Gastrocnemius medialis (tissue), 4 donors: ENCODE data around the gene STAT1. TPM values are rescaled to one million over a fixed set of nuclear protein-coding genes. Genes with fewer than 3 reads are reported as not detected.

ENCODE experiments used
- ATAC-seq, 2 donors: fragments of 150-250 bp; one replicate each; pipeline ENCODE4 v1.9.1; 2016
- DNase-seq, 2 donors: peaks; one replicate each; pipeline ENCODE4 v3.0.0-alpha.2; 2019
- H3K27ac ChIP-seq, 4 donors: fragments of 200-600 bp; sonication (generic); 1 replicate in 1 of 4; 2 replicates in 3 of 4; pipeline ENCODE4 v1.5.1; 2016 to 2018; ENCODE audit warnings: mild to moderate bottlenecking in 2 of 4, moderate library complexity in 1 of 4
- H3K27me3 ChIP-seq, 3 donors: fragments of 200-600 bp; sonication (generic) in 2 of 3; 1 replicate in 1 of 3; 2 replicates in 2 of 3; pipeline versions ENCODE4 v1.5.1 to v1.6.0; 2016 to 2019; ENCODE audit warnings: mild to moderate bottlenecking in 1 of 3, moderate library complexity in 1 of 3
- H3K36me3 ChIP-seq, 2 donors: fragments of 200-600 bp; sonication (generic) in 1 of 2; one replicate each; pipeline ENCODE4 v1.5.1; 2017 to 2018
- H3K4me1 ChIP-seq, 2 donors: fragments of 200-600 bp; sonication (generic) in 1 of 2; one replicate each; pipeline ENCODE4 v1.5.1; 2016 to 2017; ENCODE audit warnings: mild to moderate bottlenecking in 2 of 2
- H3K4me3 ChIP-seq, 4 donors: fragments of 200-600 bp; sonication (generic) in 3 of 4; 1 replicate in 1 of 4; 2 replicates in 3 of 4; pipeline ENCODE4 v1.5.1; 2016 to 2019; ENCODE audit warnings: mild to moderate bottlenecking in 2 of 4
- H3K9me3 ChIP-seq, 3 donors: fragments of 200-600 bp; sonication (generic) in 2 of 3; 1 replicate in 1 of 3; 2 replicates in 2 of 3; pipeline ENCODE4 v1.5.1; 2016 to 2019
- POLR2A ChIP-seq, 2 donors: fragments of 450-650 bp; IDR thresholded peaks; one replicate each; pipeline ENCODE4 v1.6.1; 2017; ENCODE audit warnings: antibody characterized with exemption in 2 of 2, mild to moderate bottlenecking in 2 of 2, moderate library complexity in 2 of 2
- in situ Hi-C, 4 donors: fragments of 200-750 bp; cut with MboI; loops; one replicate each; pipeline versions ENCODE4 v1.15.0 to v1.8.0; 2017; ENCODE audit warnings: low sequenced_read_pairs in 4 of 4
- intact Hi-C: fragments of 100-400 bp; cut with DNase I; formaldehyde crosslinking; loops from one replicate; pipeline ENCODE4 v1.15.1; 2023; ENCODE audit warnings: low total_unique reads
- total RNA-seq, 4 donors: library from RNA; depleted of rRNA; stranded (reverse); fragments of >200 nt; gene quantifications; one replicate each; pipeline versions ENCODE4 v1.1.0 to v1.2.3, GENCODE V29; 2016
- TF ChIP-seq, protein P1 (sequence below), 5 experiments: fragments of 450-650 bp in 3 of 5; fragments of 200-600 bp in 2 of 5; sonication (generic) in 2 of 5; IDR thresholded peaks in 4 of 5; conservative IDR thresholded peaks in 1 of 5; 1 replicate in 4 of 5; 2 replicates in 1 of 5; pipeline ENCODE4 v1.5.1; 2016 to 2019; ENCODE audit warnings: antibody characterized with exemption in 5 of 5, mild to moderate bottlenecking in 3 of 5, moderate library complexity in 3 of 5

STAT1 gene
- total RNA-seq, 4 donors from 2014 or later, result 23.0 to 36.9 (median 28.6) TPM

DNA sequence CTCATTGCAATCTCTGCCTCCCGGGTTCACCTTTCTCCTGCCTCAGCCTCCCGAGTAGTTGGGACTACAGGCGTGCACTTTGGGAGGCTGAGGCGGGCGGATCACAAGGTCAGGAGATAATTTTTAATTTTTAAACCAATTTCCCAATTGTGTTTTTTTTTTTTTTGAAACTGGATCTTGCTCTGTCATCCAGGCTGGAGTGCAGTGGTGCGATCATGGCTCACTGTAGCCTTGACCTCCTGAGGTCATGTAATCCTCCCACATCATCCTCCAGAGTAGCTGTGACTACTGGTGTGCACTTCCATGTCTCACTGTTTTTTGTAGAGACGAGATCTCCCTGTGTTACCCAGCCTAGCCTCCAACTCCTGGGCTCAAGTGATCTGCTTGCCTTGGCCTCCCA is 84.1 kb downstream of the STAT1 start:
- Histone ChIP-seq H3K4me1 (no peaks in the 10 kb centered on the region), H3K4me3 (no peak overlapping the region), H3K36me3 (peaks cover 0 to 26% of the 10 kb centered on the region in 2 donors), H3K9me3 (no peaks in the 10 kb centered on the region), H3K27ac (no peak overlapping the region), H3K27me3 (no peaks in the 10 kb centered on the region)
- ATAC-seq, result no peak
- in situ Hi-C loops (no loop called here), intact Hi-C loops (loop anchor here (10.0 kb wide), 1 partner anchor 75 kb away; no protein-coding TSS in a partner anchor)
- no peak for TF ChIP-seq POLR2A (IDR thresholded peaks at IDR 0.05)
- TF ChIP-seq, protein P1, sequence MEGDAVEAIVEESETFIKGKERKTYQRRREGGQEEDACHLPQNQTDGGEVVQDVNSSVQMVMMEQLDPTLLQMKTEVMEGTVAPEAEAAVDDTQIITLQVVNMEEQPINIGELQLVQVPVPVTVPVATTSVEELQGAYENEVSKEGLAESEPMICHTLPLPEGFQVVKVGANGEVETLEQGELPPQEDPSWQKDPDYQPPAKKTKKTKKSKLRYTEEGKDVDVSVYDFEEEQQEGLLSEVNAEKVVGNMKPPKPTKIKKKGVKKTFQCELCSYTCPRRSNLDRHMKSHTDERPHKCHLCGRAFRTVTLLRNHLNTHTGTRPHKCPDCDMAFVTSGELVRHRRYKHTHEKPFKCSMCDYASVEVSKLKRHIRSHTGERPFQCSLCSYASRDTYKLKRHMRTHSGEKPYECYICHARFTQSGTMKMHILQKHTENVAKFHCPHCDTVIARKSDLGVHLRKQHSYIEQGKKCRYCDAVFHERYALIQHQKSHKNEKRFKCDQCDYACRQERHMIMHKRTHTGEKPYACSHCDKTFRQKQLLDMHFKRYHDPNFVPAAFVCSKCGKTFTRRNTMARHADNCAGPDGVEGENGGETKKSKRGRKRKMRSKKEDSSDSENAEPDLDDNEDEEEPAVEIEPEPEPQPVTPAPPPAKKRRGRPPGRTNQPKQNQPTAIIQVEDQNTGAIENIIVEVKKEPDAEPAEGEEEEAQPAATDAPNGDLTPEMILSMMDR (IDR thresholded peaks at IDR 0.05 in 4 of 5, conservative IDR thresholded peaks at IDR 0.05 in 1 of 5), result no peak
- DNase-seq, result no peak

DNA sequence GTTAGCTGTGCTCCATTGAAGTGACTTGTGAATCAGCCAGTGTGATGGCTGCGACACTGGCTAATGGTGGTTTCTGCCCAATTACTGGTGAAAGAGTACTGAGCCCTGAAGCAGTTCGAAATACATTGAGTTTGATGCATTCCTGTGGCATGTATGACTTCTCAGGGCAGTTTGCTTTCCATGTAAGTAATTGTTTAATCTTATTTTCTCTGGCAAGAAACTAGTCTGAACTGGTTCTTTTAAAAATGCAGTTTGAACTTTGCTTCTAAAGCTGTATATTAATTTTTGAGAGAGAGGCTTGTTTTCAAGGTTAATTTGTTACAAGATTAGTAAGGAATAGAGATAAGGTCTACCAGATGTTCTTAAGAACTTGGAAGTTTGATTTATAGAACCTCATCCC is 86.7 kb downstream of the STAT1 start:
- DNase-seq (no peak), ATAC-seq (no peak)
- Histone ChIP-seq H3K27ac (no peak overlapping the region), H3K4me1 (no peaks in the 10 kb centered on the region), H3K36me3 (peaks cover under 1 to 36% of the 10 kb centered on the region in 2 donors), H3K27me3 (no peaks in the 10 kb centered on the region), H3K9me3 (no peaks in the 10 kb centered on the region), H3K4me3 (no peak overlapping the region)
- no peak for TF ChIP-seq POLR2A (IDR thresholded peaks at IDR 0.05)
- TF ChIP-seq, protein P1 (IDR thresholded peaks at IDR 0.05 in 4 of 5, conservative IDR thresholded peaks at IDR 0.05 in 1 of 5), result no peak
- intact Hi-C loops, result loop anchor here (10.0 kb wide), 1 partner anchor 72 kb away; no protein-coding TSS in a partner anchor
- in situ Hi-C loops, result no loop called here

DNA sequence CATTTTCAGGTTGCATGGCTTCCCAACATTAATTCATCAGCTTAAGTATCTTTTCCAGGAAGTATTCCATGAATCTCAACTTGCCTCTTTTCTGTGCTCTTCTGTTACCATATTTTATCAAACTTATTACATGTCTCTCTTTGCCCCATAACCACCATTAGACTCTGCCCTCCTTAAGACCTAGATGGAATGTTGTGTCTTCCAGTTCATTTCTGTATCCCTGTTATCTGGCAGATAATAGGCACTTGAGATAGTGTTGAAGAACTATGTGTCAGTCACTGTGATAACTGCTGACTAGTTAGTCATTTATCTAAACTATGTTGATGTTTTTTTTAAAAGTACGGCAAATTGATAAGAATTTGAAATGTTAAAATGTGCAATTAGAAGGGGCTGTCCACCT is 91.6 kb downstream of the STAT1 start:
- intact Hi-C loops, result loop anchor here (10.0 kb wide), 1 partner anchor 68 kb away; no protein-coding TSS in a partner anchor

DNA sequence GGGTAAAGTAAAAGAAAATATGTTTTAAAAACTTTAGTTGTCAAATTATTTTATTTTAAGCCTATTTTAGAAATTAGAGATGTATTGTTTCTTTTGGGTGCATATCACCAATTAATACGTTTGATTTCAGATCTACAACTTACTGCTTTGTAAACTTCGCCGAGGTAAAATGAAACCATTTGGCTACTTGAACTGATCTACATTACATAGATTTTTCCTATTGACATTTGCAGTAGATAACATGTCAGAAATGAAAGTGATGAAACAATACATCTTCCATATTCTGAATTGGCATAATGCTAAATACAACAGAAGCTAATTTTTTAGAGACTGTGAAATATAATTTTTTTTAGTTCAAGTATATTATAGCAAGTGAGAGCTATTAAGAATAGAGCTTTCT is 93.9 kb downstream of the STAT1 start:
- no peak overlapping the region for H3K27ac ChIP-seq
- no peaks in the 10 kb centered on the region for H3K27me3 ChIP-seq
- H3K4me3 ChIP-seq, result no peak overlapping the region
- TF ChIP-seq, protein P1 (IDR thresholded peaks at IDR 0.05 in 4 of 5, conservative IDR thresholded peaks at IDR 0.05 in 1 of 5), result no peak
- no peak for TF ChIP-seq POLR2A (IDR thresholded peaks at IDR 0.05)
- in situ Hi-C loops (no loop called here), intact Hi-C loops (loop anchor here (10.0 kb wide), 1 partner anchor 65 kb away; no protein-coding TSS in a partner anchor)
- no peak for DNase-seq
- peaks cover 4 to 45% of the 10 kb centered on the region in 2 donors for H3K36me3 ChIP-seq
- ATAC-seq, result no peak
- H3K9me3 ChIP-seq, result no peaks in the 10 kb centered on the region
- no peaks in the 10 kb centered on the region for H3K4me1 ChIP-seq

More for the DNA sequence above, 91.6 kb downstream of the STAT1 start:
- in situ Hi-C loops, result no loop called here
- Histone ChIP-seq H3K27ac (no peak overlapping the region), H3K4me3 (no peak overlapping the region), H3K9me3 (no peaks in the 10 kb centered on the region), H3K27me3 (no peaks in the 10 kb centered on the region), H3K4me1 (no peaks in the 10 kb centered on the region), H3K36me3 (peaks cover 4 to 42% of the 10 kb centered on the region in 2 donors)
- no peak for TF ChIP-seq POLR2A (IDR thresholded peaks at IDR 0.05)
- TF ChIP-seq, protein P1 (IDR thresholded peaks at IDR 0.05 in 4 of 5, conservative IDR thresholded peaks at IDR 0.05 in 1 of 5), result no peak
- no peak for ATAC-seq
- DNase-seq, result no peak

Other genes with a start within 250 kb of the STAT1 start
- 10 to 100 TPM; 12.4 to 32.6 (median 21.8) TPM for gene GLS, start 133.3 kb downstream of the STAT1 start, total RNA-seq
- 1 to 10 TPM in 1 of 4 donors, under 1 TPM in 2, not detected in 1; 0.31 to 1.0 (median 0.73) TPM for gene STAT4, start 136.8 kb upstream of the STAT1 start, total RNA-seq
- 10 to 100 TPM in 2 of 4 donors, 1 to 10 TPM in 2; 7.0 to 10.8 (median 10.0) TPM for gene MYO1B, start 231.2 kb upstream of the STAT1 start, total RNA-seq